Astrocyte (in vitro differentiated cells and primary cell): ENCODE data around the gene ST6GALNAC5.

Source experiments
- EZH2 ChIP-seq: IDR thresholded peaks from 2 replicates; pipeline ENCODE4 v1.6.1; 2012; ENCODE audit warnings: mild to moderate bottlenecking, low read length, inconsistent platforms; ENCODE audit not compliant: insufficient read depth
- TF ChIP-seq, protein P1 (sequence below): IDR thresholded peaks from 2 replicates; pipeline ENCODE4 v1.5.1; 2011; ENCODE audit warnings: low read depth, mild to moderate bottlenecking, inconsistent platforms, low read length, moderate library complexity; ENCODE audit not compliant: insufficient read depth

DNA sequence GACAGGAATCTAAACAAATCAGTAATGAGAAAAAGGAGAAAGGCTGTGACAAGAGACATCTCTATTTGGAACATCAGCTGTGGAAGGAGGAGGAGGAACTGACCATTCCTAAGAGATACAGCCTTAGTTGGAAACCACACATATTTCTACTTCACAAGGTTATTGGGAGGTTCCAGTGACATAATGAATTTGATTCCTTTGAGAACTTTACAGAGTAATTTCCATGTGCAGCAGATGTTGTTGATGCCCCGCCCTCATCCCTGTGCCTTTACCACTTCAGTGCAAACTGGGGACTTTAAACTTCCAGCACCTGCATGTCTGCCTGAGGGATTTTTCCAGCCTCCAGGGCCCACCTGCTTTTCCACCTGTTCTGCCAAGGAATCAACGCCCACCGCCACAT is 9.3 kb upstream of the ST6GALNAC5 start:
- TF ChIP-seq, protein P1, sequence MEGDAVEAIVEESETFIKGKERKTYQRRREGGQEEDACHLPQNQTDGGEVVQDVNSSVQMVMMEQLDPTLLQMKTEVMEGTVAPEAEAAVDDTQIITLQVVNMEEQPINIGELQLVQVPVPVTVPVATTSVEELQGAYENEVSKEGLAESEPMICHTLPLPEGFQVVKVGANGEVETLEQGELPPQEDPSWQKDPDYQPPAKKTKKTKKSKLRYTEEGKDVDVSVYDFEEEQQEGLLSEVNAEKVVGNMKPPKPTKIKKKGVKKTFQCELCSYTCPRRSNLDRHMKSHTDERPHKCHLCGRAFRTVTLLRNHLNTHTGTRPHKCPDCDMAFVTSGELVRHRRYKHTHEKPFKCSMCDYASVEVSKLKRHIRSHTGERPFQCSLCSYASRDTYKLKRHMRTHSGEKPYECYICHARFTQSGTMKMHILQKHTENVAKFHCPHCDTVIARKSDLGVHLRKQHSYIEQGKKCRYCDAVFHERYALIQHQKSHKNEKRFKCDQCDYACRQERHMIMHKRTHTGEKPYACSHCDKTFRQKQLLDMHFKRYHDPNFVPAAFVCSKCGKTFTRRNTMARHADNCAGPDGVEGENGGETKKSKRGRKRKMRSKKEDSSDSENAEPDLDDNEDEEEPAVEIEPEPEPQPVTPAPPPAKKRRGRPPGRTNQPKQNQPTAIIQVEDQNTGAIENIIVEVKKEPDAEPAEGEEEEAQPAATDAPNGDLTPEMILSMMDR = no peak
- TF ChIP-seq EZH2 = no peak
